ENCODE data around the gene CHRNE. TPM values are rescaled to one million over a fixed set of nuclear protein-coding genes. Genes with fewer than 3 reads are reported as not detected.
A peak's percentile ranks its signal among the peaks of the same experiment; 100 is the strongest.

Gene CHRNE
- polyA plus RNA-seq, 1 donor (not counting 4 experiments of a cell fraction or from before 2014, with no cell fraction given), result 0.04 TPM

DNA sequence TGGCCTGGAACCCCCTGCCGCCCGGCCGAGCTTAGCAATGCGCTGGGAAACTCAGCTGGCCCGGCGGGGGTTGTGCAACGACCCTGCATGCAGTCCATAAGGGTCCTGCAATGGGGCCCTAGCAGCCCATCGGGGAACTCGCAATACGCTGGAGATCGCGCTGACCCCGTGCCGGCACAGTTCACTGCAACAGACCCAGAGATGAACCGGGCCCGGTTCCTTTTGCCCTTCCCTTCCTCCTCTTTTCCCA, 36.6 kb upstream of the CHRNE start:
- H3K79me2 ChIP-seq (ENCODE audit: control insufficient read depth, insufficient read depth, low read length), result peaks cover 47% of the 10 kb centered on the region
- peak overlapping the region; percentile 79 for H3K4me2 ChIP-seq (ENCODE audit: control insufficient read depth, extremely low read depth, insufficient read depth, low read depth, low read length)
- DNase-seq (ENCODE audit: low read depth, low spot score), result no peak
- no peaks in the 10 kb centered on the region for H3K9me1 ChIP-seq (ENCODE audit: control insufficient read depth, extremely low read depth, insufficient read depth, low read length)
- peaks cover 22 to 23% of the 10 kb centered on the region in 2 experiments for H3K36me3 ChIP-seq (ENCODE audit: control insufficient read depth in 2 of 2, extremely low read depth in 1 of 2, insufficient read depth in 2 of 2, low read length in 2 of 2)
- dilution Hi-C loops (cut with MboI; ENCODE audit: extremely low pct_ligation_motif_present, low sequenced_read_pairs), result no loop called here
- H3K27ac ChIP-seq (ENCODE audit: control insufficient read depth, insufficient read depth, low read length), result peak overlapping the region; percentile 98
- no peaks in the 10 kb centered on the region for H3K27me3 ChIP-seq (ENCODE audit: control insufficient read depth, extremely low read depth, insufficient read depth, low read length)
- peak overlapping the region; percentile 91 to 93 (median 91) for H3K4me3 ChIP-seq (ENCODE audit: control insufficient read depth in 2 of 3, extremely low read depth in 1 of 3, insufficient read depth in 2 of 3, low read depth in 1 of 3, low read length in 3 of 3)
- H2AFZ ChIP-seq (ENCODE audit: control insufficient read depth, low read length), result peak overlapping the region; percentile 45
- H4K20me1 ChIP-seq (ENCODE audit: control insufficient read depth, extremely low read depth, insufficient read depth, low read length), result peaks cover under 1% of the 10 kb centered on the region
- no peak for TF ChIP-seq EZH2 (IDR thresholded peaks at IDR 0.05; ENCODE audit: low read length)
- TF ChIP-seq, protein P1, sequence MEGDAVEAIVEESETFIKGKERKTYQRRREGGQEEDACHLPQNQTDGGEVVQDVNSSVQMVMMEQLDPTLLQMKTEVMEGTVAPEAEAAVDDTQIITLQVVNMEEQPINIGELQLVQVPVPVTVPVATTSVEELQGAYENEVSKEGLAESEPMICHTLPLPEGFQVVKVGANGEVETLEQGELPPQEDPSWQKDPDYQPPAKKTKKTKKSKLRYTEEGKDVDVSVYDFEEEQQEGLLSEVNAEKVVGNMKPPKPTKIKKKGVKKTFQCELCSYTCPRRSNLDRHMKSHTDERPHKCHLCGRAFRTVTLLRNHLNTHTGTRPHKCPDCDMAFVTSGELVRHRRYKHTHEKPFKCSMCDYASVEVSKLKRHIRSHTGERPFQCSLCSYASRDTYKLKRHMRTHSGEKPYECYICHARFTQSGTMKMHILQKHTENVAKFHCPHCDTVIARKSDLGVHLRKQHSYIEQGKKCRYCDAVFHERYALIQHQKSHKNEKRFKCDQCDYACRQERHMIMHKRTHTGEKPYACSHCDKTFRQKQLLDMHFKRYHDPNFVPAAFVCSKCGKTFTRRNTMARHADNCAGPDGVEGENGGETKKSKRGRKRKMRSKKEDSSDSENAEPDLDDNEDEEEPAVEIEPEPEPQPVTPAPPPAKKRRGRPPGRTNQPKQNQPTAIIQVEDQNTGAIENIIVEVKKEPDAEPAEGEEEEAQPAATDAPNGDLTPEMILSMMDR (optimal IDR thresholded peaks at IDR 0.05 in 1 of 3, IDR thresholded peaks at IDR 0.05 in 1 of 3, conservative IDR thresholded peaks at IDR 0.05 in 1 of 3; ENCODE audit: extremely low read depth in 1 of 3, insufficient read depth in 2 of 3, low read length in 3 of 3), result no peak
- no peaks in the 10 kb centered on the region for H3K9me3 ChIP-seq (ENCODE audit: control insufficient read depth, low read depth, low read length)
- H3K4me1 ChIP-seq (ENCODE audit: control insufficient read depth, extremely low read depth, insufficient read depth, low read length), result peaks cover 28% of the 10 kb centered on the region
- H3K9ac ChIP-seq (ENCODE audit: control insufficient read depth, extremely low read depth, insufficient read depth, low read length), result peak overlapping the region; percentile 97
- no peak for FAIRE-seq

DNA sequence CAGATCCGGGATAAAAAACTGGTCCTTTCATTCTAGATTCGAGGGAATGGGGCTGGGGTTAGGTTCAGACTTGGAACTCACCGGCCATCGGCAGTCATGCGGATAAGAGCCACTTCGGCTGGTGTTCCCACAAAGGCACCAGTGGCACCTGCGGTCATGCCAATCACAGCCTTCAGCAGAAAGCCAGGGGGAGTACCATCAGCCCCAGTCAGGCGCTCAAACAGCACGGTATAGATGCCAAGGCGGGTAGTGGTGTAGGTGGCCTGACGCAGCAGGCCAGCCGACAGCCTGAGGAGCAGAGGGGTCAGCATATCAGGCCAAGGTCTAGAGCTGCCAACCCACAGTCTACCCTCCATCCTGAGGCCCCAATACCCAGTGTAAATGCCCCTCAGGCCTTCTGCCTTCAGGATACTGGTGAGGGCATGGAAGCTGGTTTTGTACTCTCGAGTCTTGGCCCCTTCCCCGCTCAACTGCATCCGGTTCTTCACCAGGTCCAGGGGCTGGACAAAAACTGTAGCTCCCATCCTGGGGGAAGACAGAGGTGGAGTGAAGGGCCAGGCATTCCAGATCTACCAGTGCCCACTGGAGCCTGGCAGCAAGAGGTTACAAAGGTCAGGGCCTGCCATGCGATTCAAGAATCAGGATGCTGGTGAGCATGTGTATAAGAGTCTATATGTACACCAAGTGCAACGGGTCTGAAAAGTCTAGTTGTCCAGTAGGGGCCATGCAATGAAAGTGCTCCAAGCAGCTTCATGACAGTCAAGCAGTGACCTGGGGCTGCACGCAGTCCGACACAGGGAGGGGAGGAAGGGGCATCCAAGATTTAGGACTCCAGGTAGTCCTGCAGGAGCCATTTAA, 36.0 kb upstream of the CHRNE start:
- dilution Hi-C loops (cut with MboI; ENCODE audit: extremely low pct_ligation_motif_present, low sequenced_read_pairs), result no loop called here
- Histone ChIP-seq H3K27ac (ENCODE audit: control insufficient read depth, insufficient read depth, low read length) (peak overlapping the region; percentile 98), H3K4me2 (ENCODE audit: control insufficient read depth, extremely low read depth, insufficient read depth, low read depth, low read length) (peak overlapping the region; percentile 79), H3K27me3 (ENCODE audit: control insufficient read depth, extremely low read depth, insufficient read depth, low read length) (no peaks in the 10 kb centered on the region), H4K20me1 (ENCODE audit: control insufficient read depth, extremely low read depth, insufficient read depth, low read length) (no peaks in the 10 kb centered on the region), H2AFZ (ENCODE audit: control insufficient read depth, low read length) (no peak overlapping the region), H3K79me2 (ENCODE audit: control insufficient read depth, insufficient read depth, low read length) (peaks cover 47% of the 10 kb centered on the region), H3K36me3 (ENCODE audit: control insufficient read depth in 2 of 2, extremely low read depth in 1 of 2, insufficient read depth in 2 of 2, low read length in 2 of 2) (peaks cover 20 to 23% of the 10 kb centered on the region in 2 experiments), H3K4me3 (ENCODE audit: control insufficient read depth in 2 of 3, extremely low read depth in 1 of 3, insufficient read depth in 2 of 3, low read depth in 1 of 3, low read length in 3 of 3) (peak overlapping the region; percentile 91 to 93 (median 91)), H3K9me1 (ENCODE audit: control insufficient read depth, extremely low read depth, insufficient read depth, low read length) (no peaks in the 10 kb centered on the region), H3K9me3 (ENCODE audit: control insufficient read depth, low read depth, low read length) (no peaks in the 10 kb centered on the region), H3K9ac (ENCODE audit: control insufficient read depth, extremely low read depth, insufficient read depth, low read length) (peak overlapping the region; percentile 97), H3K4me1 (ENCODE audit: control insufficient read depth, extremely low read depth, insufficient read depth, low read length) (peaks cover 28% of the 10 kb centered on the region)
- FAIRE-seq (no peak), DNase-seq (ENCODE audit: low read depth, low spot score) (no peak)
- TF ChIP-seq EZH2 (IDR thresholded peaks at IDR 0.05; ENCODE audit: low read length), result no peak
- TF ChIP-seq, protein P1 (optimal IDR thresholded peaks at IDR 0.05 in 1 of 3, IDR thresholded peaks at IDR 0.05 in 1 of 3, conservative IDR thresholded peaks at IDR 0.05 in 1 of 3; ENCODE audit: extremely low read depth in 1 of 3, insufficient read depth in 2 of 3, low read length in 3 of 3), result no peak

Data from keratinocyte (primary cell).